Measurements from ENCODE around the gene TRIM42.

Gene TRIM42

DNA sequence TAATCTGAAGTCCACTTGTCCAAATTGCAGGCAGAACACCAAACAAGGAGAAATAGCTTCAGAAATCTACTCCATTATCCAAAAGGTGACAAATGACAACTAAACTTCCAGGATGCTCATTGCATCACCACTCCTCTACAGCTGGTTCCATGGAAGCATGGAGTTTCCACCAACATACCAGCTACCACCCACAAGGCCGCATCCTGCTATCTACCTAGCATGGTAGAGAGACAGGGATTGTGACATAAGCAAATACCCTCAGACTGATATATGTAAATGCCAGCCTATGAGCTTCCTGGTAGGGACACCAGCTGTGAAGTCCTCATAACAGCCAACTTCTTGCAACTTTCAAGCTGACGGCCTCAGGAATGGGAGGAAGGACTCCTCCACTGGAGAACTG lies at the start of gene TRIM42:
TSS of gene TRIM42 (plus strand) at position 301 of the 400 bp plus-strand sequence. CDS start 166 bp downstream, outside the sequence.
- DNase-seq: no peak

- no peak for DNase-seq
Measured at GRCh38 chr3:140628606-140629005, 49.3 kb upstream of the TRIM42 start.

DNA sequence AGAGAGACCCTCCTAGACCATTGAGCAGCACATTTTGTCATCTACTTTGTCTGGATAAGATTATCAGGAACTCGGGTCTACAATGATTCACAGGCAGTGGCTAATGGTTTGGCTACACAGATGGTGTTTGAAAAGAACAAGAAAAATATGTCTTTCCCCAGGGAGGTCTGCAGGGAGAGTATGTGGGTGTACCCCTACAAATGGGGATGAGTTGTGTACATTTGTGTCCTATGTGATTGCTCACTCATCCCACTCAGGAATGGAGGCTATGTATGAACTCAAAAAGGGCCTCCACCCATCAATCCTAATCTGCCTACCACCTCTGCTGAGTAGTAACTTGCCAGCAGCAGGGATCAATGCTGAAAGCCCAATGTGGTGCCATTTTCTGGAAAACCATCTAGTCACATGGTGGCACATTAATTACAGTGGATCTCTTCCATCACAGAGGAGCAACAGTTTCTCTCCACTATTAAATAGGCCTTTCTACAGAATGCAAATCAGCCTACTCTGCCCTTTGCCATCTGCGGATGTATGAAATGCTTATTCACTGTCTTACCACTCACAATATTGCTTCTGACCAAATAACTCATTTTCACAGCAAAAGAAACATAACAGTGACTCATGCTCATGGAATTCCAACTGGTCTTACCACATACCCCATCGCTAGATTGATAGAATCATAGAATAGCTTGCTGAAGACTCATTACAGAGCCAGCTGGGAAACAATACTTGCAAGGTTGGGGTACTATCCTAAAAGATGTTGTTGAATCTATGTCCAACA lies 48.3 kb upstream of the TRIM42 start:
- DNase-seq: no peak

DNA sequence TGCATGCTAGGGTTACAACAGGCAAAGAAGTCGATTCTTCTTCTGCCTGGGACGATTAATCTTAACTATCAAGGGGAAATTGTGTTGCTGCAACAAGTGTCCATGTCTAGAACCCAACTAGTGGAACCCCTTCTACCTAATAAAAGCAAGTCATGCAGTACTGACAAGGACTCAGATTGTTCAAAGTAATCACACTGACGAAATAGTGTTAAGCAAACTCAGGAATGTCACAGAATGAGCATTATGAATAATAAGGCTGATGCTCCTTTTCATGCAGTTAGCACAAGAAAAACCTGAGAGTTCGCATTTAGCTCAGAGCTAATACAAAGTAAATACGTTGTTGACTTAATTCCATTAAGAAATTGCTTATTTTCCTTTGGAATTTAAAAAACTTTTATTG lies 47.5 kb upstream of the TRIM42 start:
- DNase-seq: no peak

GRCh38 chr3:140630866-140631265 lies 47.0 kb upstream of the TRIM42 start:
- DNase-seq: no peak

GRCh38 chr3:140635276-140635675 lies 42.6 kb upstream of the TRIM42 start:
- DNase-seq: no peak

- DNase-seq: peak; percentile 37
Measured at GRCh38 chr3:140636406-140637138, 41.3 kb upstream of the TRIM42 start.

DNA sequence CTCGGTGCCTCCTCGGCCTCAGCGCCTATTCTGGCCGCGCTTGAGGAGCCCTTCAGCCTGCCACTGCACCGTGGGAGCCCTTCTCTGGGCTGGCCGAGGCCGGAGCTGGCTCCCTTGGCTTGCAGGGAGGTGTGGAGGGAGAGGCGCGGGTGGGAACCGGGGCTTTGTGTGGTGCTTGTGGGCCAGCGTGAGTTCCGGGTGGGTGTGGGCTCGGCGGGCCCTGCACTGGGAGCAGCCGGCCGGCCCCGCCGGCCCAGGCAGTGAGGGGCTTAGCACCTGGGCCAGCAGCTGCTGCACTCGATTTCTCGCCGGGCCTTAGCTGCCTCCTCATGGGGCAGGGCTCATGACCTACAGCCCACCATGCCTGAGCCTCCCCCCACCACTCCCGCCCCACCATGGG lies 26.6 kb upstream of the TRIM42 start:
- no peak for DNase-seq

DNA sequence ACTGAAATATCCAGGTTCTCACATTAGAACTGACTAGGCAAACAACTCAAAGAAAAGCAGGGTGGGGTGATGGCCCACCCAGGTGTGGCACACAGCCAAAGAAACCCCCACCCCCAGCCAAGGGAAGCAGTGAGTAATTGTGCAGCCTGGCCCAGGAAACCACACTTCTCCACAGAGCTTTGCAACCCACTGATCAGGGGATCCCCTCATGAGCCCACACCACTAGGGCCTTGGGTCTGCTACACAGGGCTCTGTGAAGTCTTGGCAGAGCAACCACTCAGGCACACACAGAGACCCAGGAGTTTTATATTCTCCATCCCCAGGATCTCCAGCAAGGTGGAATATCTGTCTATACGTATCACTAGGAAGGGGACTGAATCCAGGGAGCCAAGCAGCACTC lies 22.2 kb upstream of the TRIM42 start:
- DNase-seq: no peak

DNA sequence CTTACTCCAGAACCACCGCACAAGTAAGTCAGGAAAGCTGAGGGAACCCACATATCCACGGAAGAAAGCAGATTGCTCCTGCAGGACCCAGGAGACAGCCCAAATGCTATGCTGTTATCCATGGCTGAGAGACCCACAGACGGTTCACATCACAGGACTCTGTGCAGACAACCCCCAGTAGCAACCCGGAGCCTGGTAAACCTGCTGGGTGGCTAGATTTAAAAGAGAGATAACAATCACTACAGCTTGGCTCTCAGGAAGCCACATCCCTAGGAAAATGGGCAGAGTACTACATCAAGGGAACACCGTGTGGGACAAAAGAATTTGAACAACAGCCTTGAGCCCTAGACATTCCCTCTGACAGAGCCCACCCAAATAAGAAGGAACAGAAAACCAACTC lies 13.8 kb upstream of the TRIM42 start:
- no peak for DNase-seq

DNA sequence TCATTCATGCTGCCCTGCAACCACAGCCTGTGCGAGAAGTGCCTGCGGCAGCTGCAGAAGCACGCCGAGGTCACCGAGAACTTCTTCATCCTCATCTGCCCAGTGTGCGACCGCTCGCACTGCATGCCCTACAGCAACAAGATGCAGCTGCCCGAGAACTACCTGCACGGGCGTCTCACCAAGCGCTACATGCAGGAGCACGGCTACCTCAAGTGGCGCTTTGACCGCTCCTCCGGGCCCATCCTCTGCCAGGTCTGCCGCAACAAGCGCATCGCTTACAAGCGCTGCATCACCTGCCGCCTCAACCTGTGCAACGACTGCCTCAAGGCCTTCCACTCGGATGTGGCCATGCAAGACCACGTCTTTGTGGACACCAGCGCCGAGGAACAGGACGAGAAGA lies 4.7 kb downstream of the TRIM42 start:
- no peak for DNase-seq

- DNase-seq: no peak
Measured at GRCh38 chr3:140686128-140686527, 8.3 kb downstream of the TRIM42 start.

- DNase-seq: no peak
Measured at GRCh38 chr3:140686948-140687347, 9.1 kb downstream of the TRIM42 start.

DNA sequence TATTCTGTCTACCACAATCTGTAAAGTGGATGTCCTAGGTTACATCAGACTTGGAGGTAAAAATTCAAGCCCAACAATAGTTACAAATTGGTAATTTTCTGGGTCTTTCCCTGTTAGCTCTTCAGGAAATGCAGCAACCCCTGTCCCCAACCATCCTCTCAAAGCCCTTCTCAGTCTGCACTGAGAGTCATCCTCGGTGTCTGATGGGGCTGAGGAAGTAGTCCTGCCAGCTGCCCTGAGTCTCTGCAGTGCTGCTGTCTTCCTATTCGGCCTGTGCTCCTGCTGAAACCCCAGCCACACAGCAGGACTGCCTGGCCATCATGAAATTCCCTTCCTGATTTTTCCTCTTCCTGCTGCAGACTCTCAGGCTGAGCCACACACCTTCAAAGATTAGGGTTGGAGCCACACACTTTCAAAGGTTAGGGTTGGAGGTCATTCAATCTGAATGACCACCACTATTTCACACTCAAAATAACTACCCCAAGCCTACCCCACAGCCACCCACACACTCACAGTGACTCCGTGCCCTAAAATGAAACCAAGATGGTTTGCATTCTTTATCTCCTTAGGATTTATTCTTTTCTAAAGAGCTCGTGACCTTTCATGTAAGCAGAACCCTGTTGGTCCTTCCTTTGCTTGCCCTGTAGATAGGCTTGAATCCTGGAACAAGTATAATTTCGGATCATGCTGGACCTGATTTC lies 17.6 kb downstream of the TRIM42 start:
- no peak for DNase-seq

DNA sequence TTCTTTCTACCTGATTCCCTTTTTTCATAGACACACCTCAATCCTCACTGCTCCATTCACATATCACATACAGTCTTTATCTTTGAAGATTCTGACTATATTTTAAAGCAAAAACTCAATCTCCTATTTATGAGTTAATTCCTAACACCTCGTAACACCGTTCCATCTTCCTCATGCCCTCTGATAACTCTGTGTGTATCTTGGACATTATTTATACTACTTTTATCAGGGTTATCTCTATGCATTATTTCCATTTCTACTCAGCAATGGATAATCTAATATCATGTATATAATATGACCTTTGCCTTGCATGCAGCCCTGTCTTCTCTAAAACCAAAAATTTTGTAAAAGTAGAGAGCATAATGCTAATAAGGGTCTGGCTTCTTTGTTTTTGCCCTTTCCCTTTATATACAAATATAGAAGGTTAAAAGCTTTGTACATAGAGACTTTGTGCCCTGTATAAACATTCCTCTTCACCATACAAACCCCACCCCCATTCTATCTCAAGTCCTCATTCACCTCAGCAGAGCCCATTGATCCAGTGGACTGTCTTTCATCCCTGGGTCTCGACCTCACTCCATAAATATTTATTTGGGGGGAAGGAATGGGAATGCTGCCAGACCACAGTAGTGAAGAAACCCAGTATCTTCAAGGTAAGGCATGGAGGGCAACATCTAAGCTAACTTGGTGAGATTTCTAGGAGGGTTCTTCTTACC lies 21.8 kb downstream of the TRIM42 start:
- no peak for DNase-seq

GRCh38 chr3:140702281-140702680 lies 24.4 kb downstream of the TRIM42 start:
- DNase-seq: no peak

- no peak for DNase-seq
Measured at GRCh38 chr3:140703496-140703895, 25.6 kb downstream of the TRIM42 start.

DNA sequence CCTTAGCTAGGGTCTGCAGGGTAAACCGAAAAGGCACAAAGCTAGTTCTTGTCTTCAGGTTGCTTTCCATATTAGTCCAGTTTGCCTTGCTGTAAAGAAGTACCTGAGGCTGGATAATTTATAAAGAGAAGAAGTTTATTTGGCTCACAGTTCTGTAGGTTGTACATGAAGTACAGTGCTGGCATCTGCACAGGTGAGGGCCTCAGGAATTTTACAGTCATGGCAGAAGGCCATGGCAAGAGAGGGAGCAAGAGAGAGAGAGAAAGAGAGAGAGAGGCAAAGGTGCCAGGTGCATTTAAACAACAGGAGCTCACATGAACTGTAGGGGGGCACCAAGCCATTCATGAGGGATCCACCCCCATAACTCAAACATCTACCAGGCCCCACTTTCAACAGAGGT lies 26.9 kb downstream of the TRIM42 start:
- DNase-seq: no peak

DNA sequence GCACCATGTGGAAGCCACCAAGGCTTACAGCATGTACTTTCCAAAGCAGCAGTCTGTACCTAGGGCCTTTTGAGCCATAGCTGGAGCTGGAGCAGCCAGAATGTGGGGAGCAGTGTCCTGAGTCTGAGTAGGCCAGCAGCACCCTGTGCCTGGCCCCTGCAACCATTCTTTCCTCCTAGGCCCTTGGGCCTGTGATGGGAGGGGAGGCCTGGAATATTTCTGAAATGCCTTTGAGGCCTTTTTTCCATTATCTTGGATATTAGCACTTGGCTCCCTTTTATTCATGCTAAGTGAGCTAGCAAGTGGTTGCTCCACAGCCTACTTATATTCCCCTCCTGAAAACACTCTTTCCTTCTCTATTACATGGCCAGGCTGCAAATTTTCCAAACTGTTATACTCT lies 28.1 kb downstream of the TRIM42 start:
- DNase-seq: no peak

DNA sequence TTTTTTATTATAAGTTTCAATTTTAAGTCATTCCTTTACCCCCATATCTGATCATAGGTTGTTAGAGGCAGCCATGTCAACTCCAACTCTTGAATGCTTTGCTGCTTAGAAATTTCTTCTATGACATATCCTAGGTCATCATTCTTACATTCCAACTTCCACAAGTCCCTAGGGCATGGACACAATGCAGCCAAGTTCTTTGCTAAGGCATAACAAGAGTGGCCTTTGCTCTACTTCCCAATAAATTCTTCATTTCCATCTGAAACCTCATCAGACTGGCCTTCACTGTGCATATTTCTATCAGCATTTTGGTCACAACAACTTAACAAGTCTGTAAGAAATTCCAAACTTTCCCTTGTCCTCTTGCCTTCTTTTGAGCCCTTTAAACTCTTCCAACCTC lies 28.5 kb downstream of the TRIM42 start:
- no peak for DNase-seq

DNA sequence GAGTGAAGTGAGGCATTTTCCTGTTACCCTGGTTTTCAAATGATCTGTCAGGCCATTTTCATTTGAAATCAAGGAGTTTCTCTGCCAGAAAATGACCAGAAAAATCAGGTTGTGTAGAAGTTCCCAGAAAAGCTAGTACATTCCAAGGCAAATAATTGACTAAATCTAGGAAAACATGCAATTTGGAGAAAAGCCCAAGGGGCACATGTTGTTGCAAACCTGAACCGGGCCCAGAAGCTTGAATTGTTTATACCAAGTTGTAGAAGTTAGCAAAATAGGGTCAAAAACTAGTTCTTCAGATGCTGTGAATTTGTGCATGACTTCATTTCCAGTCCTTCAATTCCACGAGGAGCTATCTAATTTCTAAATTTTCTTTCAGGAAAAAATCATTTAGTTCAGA lies 31.0 kb downstream of the TRIM42 start:
- peak; percentile 39 for DNase-seq

DNA sequence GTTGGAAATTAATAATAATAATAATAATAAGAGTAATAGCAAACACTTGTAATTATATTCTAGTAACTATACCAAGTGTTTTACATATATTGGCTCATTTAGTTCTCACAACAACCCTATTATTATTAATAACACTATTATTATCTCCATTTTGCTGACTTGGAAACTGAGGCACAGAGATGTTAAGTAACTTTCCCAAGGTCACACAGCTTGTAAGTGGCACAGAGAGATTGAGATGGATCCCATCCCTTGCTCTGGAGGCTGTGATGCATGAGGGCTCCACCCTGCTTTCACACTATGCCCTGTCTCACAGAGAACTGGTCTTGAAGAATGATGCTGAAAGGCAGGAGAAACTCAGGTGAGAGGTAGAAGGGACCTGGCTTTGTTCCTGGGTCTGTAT lies 31.9 kb downstream of the TRIM42 start:
- DNase-seq: no peak

- no peak for DNase-seq
Measured at GRCh38 chr3:140710711-140711389, 33.0 kb downstream of the TRIM42 start.

Data from right hindlimb (tissue), 1 donor.